BLaER1 treated with 17β-estradiol and CSF1 and Interleukin-3, amounts not matched to agents 10 nM and 100 nM (cell line): ENCODE measurements around the gene IREB2.

Source experiments
- H3K27ac ChIP-seq, 11 experiments: shearing (Covaris generic); formaldehyde crosslinking; 2 replicates each; pipeline ENCODE4 v1.8.1; 2022
- H3K27me3 ChIP-seq, 11 experiments: shearing (Covaris generic); formaldehyde crosslinking; 2 replicates each; pipeline ENCODE4 v1.8.1; 2022
- H3K36me3 ChIP-seq, 11 experiments: shearing (Covaris generic); formaldehyde crosslinking; 2 replicates each; pipeline ENCODE4 v1.8.1; 2022
- H3K4me1 ChIP-seq, 10 experiments: shearing (Covaris generic); formaldehyde crosslinking; 2 replicates each; pipeline ENCODE4 v1.8.1; 2022
- H3K4me2 ChIP-seq, 11 experiments: shearing (Covaris generic); formaldehyde crosslinking; 2 replicates each; pipeline ENCODE4 v1.8.1; 2022
- H3K4me3 ChIP-seq, 10 experiments: shearing (Covaris generic); formaldehyde crosslinking; 2 replicates each; pipeline ENCODE4 v1.8.1; 2022
- H3K9ac ChIP-seq, 11 experiments: shearing (Covaris generic); formaldehyde crosslinking; 2 replicates each; pipeline ENCODE4 v1.8.1; 2022
- H3K9me3 ChIP-seq, 11 experiments: shearing (Covaris generic); formaldehyde crosslinking; replicated peaks in 1 of 11; 2 replicates each; pipeline ENCODE4 v1.8.1; 2022
- H4K20me1 ChIP-seq, 11 experiments: shearing (Covaris generic); formaldehyde crosslinking; 2 replicates each; pipeline ENCODE4 v1.8.1; 2022
- Cebpa-rat ChIP-seq, 11 experiments: shearing (Covaris generic); IDR thresholded peaks; 2 replicates each; pipeline ENCODE4 v1.8.1; 2022

IREB2 gene

DNA sequence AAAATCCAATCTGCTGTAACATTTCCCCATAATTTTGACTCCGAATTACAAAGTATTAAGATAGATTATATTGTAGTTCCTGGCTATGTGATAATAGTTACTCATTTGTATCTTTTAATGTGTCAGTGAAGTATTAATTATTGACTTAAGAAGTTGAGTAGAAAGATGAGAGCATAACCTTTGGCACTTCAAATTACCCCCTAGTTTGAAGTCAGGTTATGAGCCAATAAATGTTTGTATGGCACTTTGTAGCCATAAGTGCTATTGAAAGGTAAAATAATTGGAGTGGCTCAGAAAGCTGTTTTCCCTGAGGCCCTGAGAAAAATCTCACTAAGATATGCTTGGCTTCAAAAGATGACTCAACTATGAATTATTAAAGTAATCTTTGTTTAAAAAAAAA, 31.0 kb downstream of the IREB2 start:
- no peak overlapping the region for H3K4me2 ChIP-seq
- peaks cover 4 to 70% (median 34%) of the 10 kb centered on the region in 11 experiments; a peak in 18 of 22 replicates for H4K20me1 ChIP-seq
- H3K4me1 ChIP-seq = no peaks in the 10 kb centered on the region
- no peak for TF ChIP-seq Cebpa-rat (IDR thresholded peaks at IDR 0.05)
- no peak overlapping the region for H3K9ac ChIP-seq
- H3K4me3 ChIP-seq = no peak overlapping the region
- H3K36me3 ChIP-seq = peaks cover 98 to 100% (median 100%) of the 10 kb centered on the region in 11 experiments
- H3K27me3 ChIP-seq = no peaks in the 10 kb centered on the region
- H3K9me3 ChIP-seq = no peaks in the 10 kb centered on the region
- H3K27ac ChIP-seq = no peak overlapping the region

- Histone ChIP-seq H3K9ac (no peak overlapping the region), H3K27ac (no peak overlapping the region), H3K27me3 (no peaks in the 10 kb centered on the region), H3K4me2 (no peak overlapping the region), H4K20me1 (peaks cover 0 to 50% (median 8%) of the 10 kb centered on the region in 11 experiments; a peak in 15 of 22 replicates), H3K4me1 (no peaks in the 10 kb centered on the region), H3K4me3 (no peak overlapping the region), H3K9me3 (no peaks in the 10 kb centered on the region), H3K36me3 (peaks cover 85 to 100% (median 95%) of the 10 kb centered on the region in 11 experiments)
- TF ChIP-seq Cebpa-rat (IDR thresholded peaks at IDR 0.05) = no peak
Observed at GRCh38 chr15:78477295-78477694, 39.3 kb downstream of the IREB2 start.

GRCh38 chr15:78479650-78480049, 41.6 kb downstream of the IREB2 start:
- H3K27ac ChIP-seq = no peak overlapping the region
- H3K27me3 ChIP-seq = no peaks in the 10 kb centered on the region
- H3K9ac ChIP-seq = no peak overlapping the region
- H3K4me2 ChIP-seq = no peak overlapping the region
- TF ChIP-seq Cebpa-rat (IDR thresholded peaks at IDR 0.05) = no peak
- peaks cover 84 to 100% (median 95%) of the 10 kb centered on the region in 11 experiments for H3K36me3 ChIP-seq
- no peaks in the 10 kb centered on the region for H3K9me3 ChIP-seq
- H4K20me1 ChIP-seq = peaks cover 0 to 37% (median 8%) of the 10 kb centered on the region in 11 experiments; a peak in 14 of 22 replicates
- no peak overlapping the region for H3K4me3 ChIP-seq
- H3K4me1 ChIP-seq = no peaks in the 10 kb centered on the region

DNA sequence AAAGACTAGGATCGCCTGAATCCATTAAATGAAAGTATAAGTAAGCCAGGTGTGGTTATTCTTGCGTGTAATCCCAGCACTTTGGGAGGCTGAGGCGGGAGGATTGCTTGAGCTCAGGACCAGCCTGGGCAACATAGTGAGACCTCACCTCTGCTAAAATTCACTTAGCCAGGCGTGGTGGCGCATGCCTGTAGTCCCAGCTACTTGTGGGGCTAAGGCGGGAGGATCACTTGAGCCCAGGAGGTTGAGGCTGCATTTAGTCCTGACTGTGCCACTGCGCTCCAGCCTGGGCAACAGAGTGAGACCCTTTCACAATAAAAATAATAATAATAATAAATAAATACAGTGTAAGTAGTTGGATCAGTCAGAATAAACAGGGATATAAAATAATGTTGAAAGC, 43.9 kb downstream of the IREB2 start:
- H3K27ac ChIP-seq = no peak overlapping the region
- no peak overlapping the region for H3K4me2 ChIP-seq
- peaks cover 85 to 100% (median 95%) of the 10 kb centered on the region in 11 experiments for H3K36me3 ChIP-seq
- H3K9ac ChIP-seq = no peak overlapping the region
- no peak overlapping the region for H3K4me3 ChIP-seq
- H4K20me1 ChIP-seq = peaks cover 0 to 32% (median 8%) of the 10 kb centered on the region in 11 experiments; a peak in 14 of 22 replicates
- H3K27me3 ChIP-seq = no peaks in the 10 kb centered on the region
- H3K4me1 ChIP-seq = no peaks in the 10 kb centered on the region
- TF ChIP-seq Cebpa-rat (IDR thresholded peaks at IDR 0.05) = no peak
- H3K9me3 ChIP-seq = no peaks in the 10 kb centered on the region

DNA sequence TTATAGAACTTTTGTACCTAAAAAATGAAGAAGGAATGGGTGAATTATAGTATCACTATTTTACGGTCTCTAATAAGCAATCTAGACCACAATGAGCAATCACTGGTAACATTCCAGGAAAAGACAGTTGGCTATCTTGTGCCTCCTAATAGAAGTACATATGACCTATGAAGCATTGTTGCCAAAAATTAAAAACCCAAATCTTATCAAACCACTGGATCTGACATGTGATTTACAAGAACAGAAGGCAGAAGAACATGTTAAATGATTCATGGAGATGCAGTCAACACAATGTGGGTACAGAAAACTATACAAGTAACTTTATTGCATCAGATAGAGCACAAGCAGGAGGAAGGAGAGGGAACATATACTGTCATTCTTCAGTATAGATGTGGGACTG, 54.9 kb downstream of the IREB2 start:
- H3K9me3 ChIP-seq = no peaks in the 10 kb centered on the region
- H4K20me1 ChIP-seq = peaks cover 0 to 18% (median 6%) of the 10 kb centered on the region in 11 experiments; a peak in 12 of 22 replicates
- H3K4me3 ChIP-seq = no peak overlapping the region
- peaks cover 96 to 100% (median 99%) of the 10 kb centered on the region in 11 experiments for H3K36me3 ChIP-seq
- peaks cover 0 to 17% (median 11%) of the 10 kb centered on the region in 10 experiments; a peak in 16 of 20 replicates for H3K4me1 ChIP-seq
- H3K27ac ChIP-seq = no peak overlapping the region
- H3K9ac ChIP-seq = no peak overlapping the region
- H3K27me3 ChIP-seq = no peaks in the 10 kb centered on the region
- H3K4me2 ChIP-seq = no peak overlapping the region
- TF ChIP-seq Cebpa-rat (IDR thresholded peaks at IDR 0.05) = no peak

DNA sequence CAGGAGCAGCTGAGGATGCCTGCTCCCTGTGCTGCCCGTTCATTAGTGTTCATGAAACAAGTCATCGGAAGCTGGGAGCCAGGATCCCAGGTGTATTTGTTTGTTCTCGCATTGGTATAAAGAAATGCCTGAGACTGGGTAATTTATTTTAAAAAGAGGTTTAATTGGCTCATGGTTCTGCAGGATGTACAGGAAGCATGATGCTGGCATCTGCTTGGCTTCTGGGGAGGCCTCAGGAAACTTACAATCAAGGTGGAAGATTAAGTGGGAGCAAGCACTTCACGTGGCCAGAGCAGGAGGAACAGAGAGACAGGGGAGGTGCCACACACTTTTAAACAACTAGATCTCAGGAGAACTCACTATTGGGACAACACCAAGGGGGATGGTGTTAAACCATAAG, 63.8 kb downstream of the IREB2 start:
- H3K4me1 ChIP-seq = peaks cover 0 to 4% (median 0%) of the 10 kb centered on the region in 10 experiments; a peak in 4 of 20 replicates

GRCh38 chr15:78502641-78503040, 64.6 kb downstream of the IREB2 start:
- peaks cover 0 to 6% (median under 1%) of the 10 kb centered on the region in 10 experiments; a peak in 12 of 20 replicates for H3K4me1 ChIP-seq
- H3K9ac ChIP-seq = no peak overlapping the region
- peaks cover 1 to 4% (median 3%) of the 10 kb centered on the region in 11 experiments; a peak in 14 of 22 replicates for H3K27me3 ChIP-seq
- no peak overlapping the region for H3K4me2 ChIP-seq
- peaks cover 38 to 44% (median 40%) of the 10 kb centered on the region in 11 experiments for H3K36me3 ChIP-seq
- no peak overlapping the region for H3K27ac ChIP-seq
- no peak for TF ChIP-seq Cebpa-rat (IDR thresholded peaks at IDR 0.05)
- H4K20me1 ChIP-seq = peaks cover 0 to 32% (median 0%) of the 10 kb centered on the region in 11 experiments; a peak in 6 of 22 replicates
- H3K4me3 ChIP-seq = no peak overlapping the region
- no peaks in the 10 kb centered on the region for H3K9me3 ChIP-seq

More for the DNA sequence above, 63.8 kb downstream of the IREB2 start:
- no peaks in the 10 kb centered on the region for H3K27me3 ChIP-seq
- H3K9me3 ChIP-seq = no peaks in the 10 kb centered on the region
- peaks cover 0 to 32% (median 0%) of the 10 kb centered on the region in 11 experiments; a peak in 6 of 22 replicates for H4K20me1 ChIP-seq
- peaks cover 46 to 52% (median 48%) of the 10 kb centered on the region in 11 experiments for H3K36me3 ChIP-seq
- H3K27ac ChIP-seq = no peak overlapping the region
- H3K4me3 ChIP-seq = no peak overlapping the region
- no peak overlapping the region for H3K9ac ChIP-seq
- H3K4me2 ChIP-seq = no peak overlapping the region
- no peak for TF ChIP-seq Cebpa-rat (IDR thresholded peaks at IDR 0.05)

- Histone ChIP-seq H3K9me3 (no peaks in the 10 kb centered on the region), H3K27ac (peak within 1 kb of the TSS in 4 of 11 experiments; percentile 7 to 28 (median 22); a peak in 3 of 22 replicates), H3K9ac (peak within 1 kb of the TSS; percentile 60 to 76 (median 70)), H3K4me1 (peaks cover 0 to 15% (median 9%) of the 10 kb centered on the region in 10 experiments; a peak in 16 of 20 replicates), H3K36me3 (no peaks in the 10 kb centered on the region), H3K4me2 (peak within 1 kb of the TSS; percentile 91 to 100 (median 97)), H3K27me3 (peaks cover 10 to 25% (median 18%) of the 10 kb centered on the region in 11 experiments; a peak in 19 of 22 replicates), H3K4me3 (peak within 1 kb of the TSS; percentile 65 to 84 (median 74)), H4K20me1 (peaks cover 0 to 11% (median 0%) of the 10 kb centered on the region in 11 experiments; a peak in 2 of 22 replicates)
- TF ChIP-seq Cebpa-rat (IDR thresholded peaks at IDR 0.05) = no peak
Observed at GRCh38 chr15:78506971-78507830, 69.2 kb downstream of the IREB2 start, which contains the start of gene HYKK. Gene HYKK, plus strand, starts transcription at chr15:78507577. Its CDS starts 5,512 bp downstream, at chr15:78513089.

DNA sequence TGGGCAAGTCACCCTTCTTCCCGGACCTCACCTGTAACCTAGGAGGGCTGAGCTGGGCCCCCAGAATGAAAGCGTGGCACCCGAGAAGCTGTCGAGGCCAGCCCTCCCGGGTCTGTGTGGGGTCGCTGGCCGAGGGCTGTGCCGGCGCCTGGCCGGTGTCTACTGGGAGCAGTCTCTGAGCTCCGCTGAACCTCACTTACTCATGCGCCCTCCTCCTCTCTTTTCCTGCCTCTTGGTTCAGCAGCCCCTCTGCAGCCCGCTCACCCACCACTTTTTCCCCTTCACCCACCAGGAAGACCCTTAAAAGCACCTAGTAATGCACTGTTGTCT, 69.8 kb downstream of the IREB2 start:
- H3K4me3 ChIP-seq = peak overlapping the region; percentile 65 to 84 (median 74)
- H3K9me3 ChIP-seq = no peaks in the 10 kb centered on the region
- peak overlapping the region; percentile 91 to 100 (median 97) for H3K4me2 ChIP-seq
- peak overlapping the region in 4 of 11 experiments; percentile 7 to 28 (median 22); a peak in 3 of 22 replicates for H3K27ac ChIP-seq
- peaks cover 0 to 15% (median 9%) of the 10 kb centered on the region in 10 experiments; a peak in 16 of 20 replicates for H3K4me1 ChIP-seq
- peak overlapping the region; percentile 60 to 76 (median 70) for H3K9ac ChIP-seq
- peaks cover 10 to 25% (median 18%) of the 10 kb centered on the region in 11 experiments; a peak in 19 of 22 replicates for H3K27me3 ChIP-seq
- peaks cover 0 to 11% (median 0%) of the 10 kb centered on the region in 11 experiments; a peak in 1 of 22 replicates for H4K20me1 ChIP-seq
- no peak for TF ChIP-seq Cebpa-rat (IDR thresholded peaks at IDR 0.05)
- H3K36me3 ChIP-seq = no peaks in the 10 kb centered on the region
